ENCODE results near the gene SLC9A9. TPM values are rescaled to one million over a fixed set of nuclear protein-coding genes. Genes with fewer than 3 reads are reported as not detected.

SLC9A9 gene
- total and polyA plus RNA-seq, 10 of the 15 experiments (the other 5 are each of a cell fraction or from before 2014, with no cell fraction given) = 3.5 to 14.2 (median 9.3) TPM

DNA sequence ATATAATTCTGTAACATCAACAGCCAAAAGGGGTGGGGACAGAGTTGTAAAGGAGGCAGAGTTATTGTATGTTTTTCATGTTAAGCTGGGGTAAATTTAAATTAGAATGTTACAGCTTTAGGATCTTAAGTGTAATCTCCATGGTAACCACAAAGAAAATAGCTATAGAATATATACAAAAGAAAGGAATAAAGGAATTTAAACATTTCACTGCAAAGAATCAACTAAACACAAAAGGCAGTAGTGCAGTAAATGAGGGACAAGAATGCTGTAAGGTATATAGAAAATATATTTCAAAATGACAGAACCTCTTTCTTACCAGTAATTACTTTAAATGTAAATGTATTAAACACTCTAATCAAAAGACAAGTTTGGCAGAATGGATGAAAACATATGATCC, 361.7 kb downstream of the SLC9A9 start (continued):
- TF ChIP-seq BRCA1 (IDR thresholded peaks at IDR 0.05; ENCODE audit: low read depth, low read length) = no peak
- TF ChIP-seq ZZZ3 (IDR thresholded peaks at IDR 0.05; ENCODE audit: control insufficient read depth, insufficient read length, low read depth) = no peak
- TF ChIP-seq BACH1 (IDR thresholded peaks at IDR 0.05; ENCODE audit: borderline replicate concordance) = no peak
- no peak for TF ChIP-seq ZBTB4 (CRISPR knock-in tag; IDR thresholded peaks at IDR 0.05)
- no peak for TF ChIP-seq ZNF687 (IDR thresholded peaks at IDR 0.05)
